ENCODE data around the gene PDGFD.
A peak's percentile ranks its signal among the peaks of the same experiment; 100 is the strongest.

Gene PDGFD

GRCh38 chr11:103958475-103959215, 205.3 kb downstream of the PDGFD start:
- Histone ChIP-seq H3K4me3 (no peak overlapping the region), H3K27ac (no peak overlapping the region)
- no peak for DNase-seq (ENCODE audit: low spot score)
- no peak for TF ChIP-seq CTCF (IDR thresholded peaks at IDR 0.05)

- H3K4me3 ChIP-seq: no peak overlapping the region
- H3K27ac ChIP-seq: no peak overlapping the region
- no peak for TF ChIP-seq CTCF (IDR thresholded peaks at IDR 0.05)
- no peak for DNase-seq (ENCODE audit: low spot score)
These were observed 210.0 kb downstream of the PDGFD start for GRCh38 chr11:103953797-103954486.

GRCh38 chr11:103949781-103950180, 214.2 kb downstream of the PDGFD start:
- Histone ChIP-seq H3K4me3 (no peak overlapping the region), H3K27ac (no peak overlapping the region)
- no peak for DNase-seq (ENCODE audit: low spot score)
- no peak for TF ChIP-seq CTCF (IDR thresholded peaks at IDR 0.05)

- Histone ChIP-seq H3K4me3 (no peak overlapping the region), H3K27ac (peak overlapping the region in 1 of 2 donors; percentile 63)
- no peak for TF ChIP-seq CTCF (IDR thresholded peaks at IDR 0.05)
- no peak for DNase-seq (ENCODE audit: low spot score)
These were observed 215.7 kb downstream of the PDGFD start for GRCh38 chr11:103948187-103948763.

- Histone ChIP-seq H3K27ac (peak overlapping the region; percentile 10 to 63), H3K4me3 (no peak overlapping the region)
- DNase-seq (ENCODE audit: low spot score): no peak
- TF ChIP-seq CTCF (IDR thresholded peaks at IDR 0.05): no peak
These were observed 216.4 kb downstream of the PDGFD start for GRCh38 chr11:103947546-103947919.

- Histone ChIP-seq H3K27ac (peak overlapping the region; percentile 10 to 63), H3K4me3 (no peak overlapping the region)
- no peak for TF ChIP-seq CTCF (IDR thresholded peaks at IDR 0.05)
- no peak for DNase-seq (ENCODE audit: low spot score)
These were observed 217.0 kb downstream of the PDGFD start for GRCh38 chr11:103946793-103947545.
